ENCODE data around the gene PKD2. TPM values are rescaled to one million over a fixed set of nuclear protein-coding genes. Genes with fewer than 3 reads are reported as not detected.
"Not testable (repeated sequence)": the region's sequence is repeated elsewhere in the genome, so short reads cannot be mapped to it uniquely, and the experiment has no call there.

PKD2 gene
- total RNA-seq, 1 experiment from 2014 or later: 22.3 TPM

- no peak for DNase-seq (ENCODE audit: low spot score)
Measured at GRCh38 chr4:88064410-88064809, 57.0 kb downstream of the PKD2 start.

GRCh38 chr4:88070031-88070430 is 62.6 kb downstream of the PKD2 start:
- DNase-seq (ENCODE audit: low spot score): no peak

GRCh38 chr4:88075336-88075735 is 67.9 kb downstream of the PKD2 start:
- no peak for DNase-seq (ENCODE audit: low spot score)

- DNase-seq (ENCODE audit: low spot score): no peak
Measured at GRCh38 chr4:88077911-88078524, 70.6 kb downstream of the PKD2 start.

GRCh38 chr4:88078579-88078978 is 71.1 kb downstream of the PKD2 start:
- DNase-seq (ENCODE audit: low spot score): no peak

- no peak for DNase-seq (ENCODE audit: low spot score)
Measured at GRCh38 chr4:88080626-88081025, 73.2 kb downstream of the PKD2 start.

GRCh38 chr4:88087004-88087403 is 79.6 kb downstream of the PKD2 start:
- no peak for DNase-seq (ENCODE audit: low spot score)

GRCh38 chr4:88090898-88091297 is 83.5 kb downstream of the PKD2 start:
- DNase-seq (ENCODE audit: low spot score): no peak

GRCh38 chr4:88091378-88091777 is 83.9 kb downstream of the PKD2 start:
- DNase-seq (ENCODE audit: low spot score): no peak

GRCh38 chr4:88093874-88094273 is 86.4 kb downstream of the PKD2 start:
- no peak for DNase-seq (ENCODE audit: low spot score)

GRCh38 chr4:88097301-88097700 is 89.9 kb downstream of the PKD2 start:
- no peak for DNase-seq (ENCODE audit: low spot score)

GRCh38 chr4:88097781-88098180 is 90.3 kb downstream of the PKD2 start:
- no peak for DNase-seq (ENCODE audit: low spot score)

GRCh38 chr4:88098993-88099752 is 91.7 kb downstream of the PKD2 start:
- DNase-seq (ENCODE audit: low spot score): no peak

GRCh38 chr4:88101165-88101564 is 93.7 kb downstream of the PKD2 start:
- DNase-seq (ENCODE audit: low spot score): no peak

- DNase-seq (ENCODE audit: low spot score): no peak
Measured at GRCh38 chr4:88102026-88102425, 94.6 kb downstream of the PKD2 start.

GRCh38 chr4:88104902-88105610 is 97.6 kb downstream of the PKD2 start:
- peak; percentile 87 for DNase-seq (ENCODE audit: low spot score)

- no peak for DNase-seq (ENCODE audit: low spot score)
Measured at GRCh38 chr4:88106205-88106604, 98.8 kb downstream of the PKD2 start.

GRCh38 chr4:88107406-88108107 is 100.1 kb downstream of the PKD2 start:
- peak; percentile 43 for DNase-seq (ENCODE audit: low spot score)

- not testable (repeated sequence) for DNase-seq (ENCODE audit: low spot score)
Measured at GRCh38 chr4:88108108-88108465, 100.7 kb downstream of the PKD2 start.

- no peak for DNase-seq (ENCODE audit: low spot score)
Measured at GRCh38 chr4:88108747-88109122, 101.3 kb downstream of the PKD2 start.

- no peak for DNase-seq (ENCODE audit: low spot score)
Measured at GRCh38 chr4:88109123-88109881, 101.9 kb downstream of the PKD2 start.

- DNase-seq (ENCODE audit: low spot score): no peak
Measured at GRCh38 chr4:88110826-88111225, 103.4 kb downstream of the PKD2 start.

All from H4 (cell line).